ENCODE data around the gene MEGF11. TPM values are rescaled to one million over a fixed set of nuclear protein-coding genes. Genes with fewer than 3 reads are reported as not detected.

The MEGF11 gene
- polyA plus RNA-seq, 2 of the 4 experiments (the other 2 are of a cell fraction): 0.25 to 0.31 TPM

- peaks cover 30% of the 10 kb centered on the region for H3K4me1 ChIP-seq
- H3K4me3 ChIP-seq: no peak overlapping the region
- FAIRE-seq (no peak), DNase-seq (ENCODE audit: low read depth in 1 of 2, low spot score in 1 of 2) (no peak), ATAC-seq (no peak)
- no peak for TF ChIP-seq MYC (IDR thresholded peaks at IDR 0.05; ENCODE audit: borderline replicate concordance, low read length)
- no peak for TF ChIP-seq CHD4 (IDR thresholded peaks at IDR 0.05; ENCODE audit: borderline replicate concordance)
- no peak for TF ChIP-seq BHLHE40 (IDR thresholded peaks at IDR 0.05; ENCODE audit: low read depth, low read length)
- TF ChIP-seq E2F6 (IDR thresholded peaks at IDR 0.05; ENCODE audit: borderline replicate concordance, low read depth): no peak
- no peak for TF ChIP-seq EHF (CRISPR knock-in tag; IDR thresholded peaks at IDR 0.05)
- no peak for TF ChIP-seq RARB (CRISPR knock-in tag; IDR thresholded peaks at IDR 0.05)
- no peak for TF ChIP-seq HES2 (IDR thresholded peaks at IDR 0.05)
- TF ChIP-seq EP300 (IDR thresholded peaks at IDR 0.05): no peak
- no peak for TF ChIP-seq SMC3 (IDR thresholded peaks at IDR 0.05)
- TF ChIP-seq NPAS2 (CRISPR knock-in tag; IDR thresholded peaks at IDR 0.05; ENCODE audit: borderline replicate concordance): no peak
- TF ChIP-seq ZFP36 (IDR thresholded peaks at IDR 0.05; ENCODE audit: borderline replicate concordance, partially characterized antibody): no peak
- no peak for TF ChIP-seq REST (IDR thresholded peaks at IDR 0.05)
- TF ChIP-seq GATA3 (IDR thresholded peaks at IDR 0.05; ENCODE audit: borderline replicate concordance): no peak
- no peak for TF ChIP-seq RAD21 (conservative IDR thresholded peaks at IDR 0.05 in 1 of 2, IDR thresholded peaks at IDR 0.05 in 1 of 2)
- ChIA-PET CTCF (interaction anchor here (1.2 to 1.3 kb wide), 2 partner anchors 20 to 46 kb away, joined by 3 read pairs; no protein-coding TSS in a partner anchor), POLR2A (no interaction called here)
- no peak overlapping the region for H3K27ac ChIP-seq
- WGBS (ENCODE audit: missing lambda C conversion rate): 96% methylated on average over 3 of the region's 3 CpGs
- H3K4me2 ChIP-seq: no peak overlapping the region
- no peaks in the 10 kb centered on the region for H3K9me3 ChIP-seq
Measured at GRCh38 chr15:65937054-65937453, 316.5 kb downstream of the MEGF11 start.

GRCh38 chr15:65936282-65936681 is 317.3 kb downstream of the MEGF11 start:
- Histone ChIP-seq H3K4me3 (no peak overlapping the region), H3K27ac (no peak overlapping the region), H3K9me3 (no peaks in the 10 kb centered on the region), H3K4me1 (peaks cover 24% of the 10 kb centered on the region), H3K4me2 (no peak overlapping the region)
- no peak for DNase-seq (ENCODE audit: low read depth in 1 of 2, low spot score in 1 of 2)
- CTCF ChIA-PET: interaction anchor here (1.0 to 2.2 kb wide), 3 partner anchors 12 to 340 kb away, joined by 3 to 6 read pairs (median 3); no protein-coding TSS in a partner anchor
- POLR2A ChIA-PET: interaction anchor here (1.6 kb wide), 1 partner anchor 325 kb away, joined by 7 read pairs; the partner anchor contains the start of gene INTS14
- no peak for ATAC-seq
- WGBS (ENCODE audit: missing lambda C conversion rate): 46% methylated on average over 1 of the region's 1 CpG
- TF ChIP-seq NR3C1 (IDR thresholded peaks at IDR 0.05) (no peak), RARB (CRISPR knock-in tag; IDR thresholded peaks at IDR 0.05) (no peak), ZSCAN20 (CRISPR knock-in tag; IDR thresholded peaks at IDR 0.05) (no peak), CHD2 (IDR thresholded peaks at IDR 0.05; ENCODE audit: low read length, partially characterized antibody) (no peak), GATA3 (IDR thresholded peaks at IDR 0.05; ENCODE audit: borderline replicate concordance) (no peak), KDM5A (IDR thresholded peaks at IDR 0.05) (no peak), USF2 (IDR thresholded peaks at IDR 0.05) (no peak), KDM1A (IDR thresholded peaks at IDR 0.05; ENCODE audit: low read depth) (no peak), POLR2A (IDR thresholded peaks at IDR 0.05; ENCODE audit: low read length) (no peak), NFE2L2 (conservative IDR thresholded peaks at IDR 0.05; ENCODE audit: low read length) (no peak)
- FAIRE-seq: no peak
